ENCODE results near the gene TLL2. TPM values are rescaled to one million over a fixed set of nuclear protein-coding genes. Genes with fewer than 3 reads are reported as not detected.

TLL2 gene
- total and polyA plus RNA-seq, 2 of the 4 experiments (the other 2 are of a cell fraction) = under 0.01 to 0.05 TPM

DNA sequence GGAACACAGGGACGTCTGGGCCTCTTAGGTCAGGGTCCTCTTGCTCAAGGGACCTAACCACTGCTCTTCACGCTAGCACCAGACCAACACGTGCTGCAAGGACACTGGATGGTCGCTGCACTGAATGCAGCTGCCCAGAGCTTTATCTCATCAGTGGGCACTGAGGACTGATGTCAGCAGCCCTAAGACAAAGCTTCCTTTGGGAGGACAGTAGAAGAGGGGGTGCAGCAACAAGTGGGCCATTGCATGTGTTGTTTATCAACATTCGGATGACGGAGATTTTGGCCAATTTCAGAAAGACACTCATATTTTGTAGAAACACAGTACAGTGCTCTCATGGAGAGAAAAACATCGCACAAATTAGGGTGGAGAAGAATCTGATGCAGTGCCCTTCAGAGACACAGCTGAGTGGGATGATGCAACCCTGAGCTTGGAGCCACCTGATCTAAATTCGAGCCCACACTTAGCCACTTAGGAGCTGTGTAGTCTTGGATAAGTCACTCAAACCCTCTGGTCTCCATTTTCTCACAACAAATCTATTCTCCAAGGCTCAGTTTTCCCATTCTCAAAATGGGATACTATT, 156.6 kb downstream of the TLL2 start:
- no peak overlapping the region for H3K27ac ChIP-seq (ENCODE audit: insufficient read depth, low read length)
- H3K18ac ChIP-seq (ENCODE audit: low read depth, low read length) = no peak overlapping the region
- no peak overlapping the region for H3K4me3 ChIP-seq (ENCODE audit: insufficient read depth, low read depth, low read length)
- H3K14ac ChIP-seq (replicated peaks; ENCODE audit: low read depth, low read length) = no peak overlapping the region
- POLR2A ChIA-PET (ENCODE audit: unreplicated experiment) = no interaction called here
- no peak overlapping the region for H4K5ac ChIP-seq (ENCODE audit: low read depth, low read length)
- ATAC-seq (ENCODE audit: low read depth) (no peak), DNase-seq (no peak)
- H3K4me2 ChIP-seq (ENCODE audit: low read depth, low read length) = no peak overlapping the region
- dilution Hi-C loops (cut with HindIII; ENCODE audit: low sequenced_read_pairs, unreplicated experiment) (no loop called here), in situ Hi-C loops (cut with MboI; ENCODE audit: low sequenced_read_pairs) (no loop called here), intact Hi-C loops (cut with micrococcal nuclease) (no loop called here)
- no peak overlapping the region for H2AFZ ChIP-seq (replicated peaks; ENCODE audit: low read length, poor library complexity)
- no peak overlapping the region for H2BK5ac ChIP-seq (ENCODE audit: low read depth, low read length, poor library complexity, severe bottlenecking)
- H4K8ac ChIP-seq (ENCODE audit: low read depth in 2 of 2, low read length in 2 of 2) = no peak overlapping the region
- H3K9ac ChIP-seq (ENCODE audit: low read depth, low read length) = no peak overlapping the region
- H2AK9ac ChIP-seq (replicated peaks; ENCODE audit: low read depth, low read length, poor library complexity) = no peak overlapping the region
- no peak overlapping the region for H3K56ac ChIP-seq (ENCODE audit: extremely low read depth, insufficient read depth, low read length)
- no peaks in the 10 kb centered on the region for H3K79me1 ChIP-seq (ENCODE audit: low read depth in 1 of 2, low read length in 2 of 2)
- no peak overlapping the region for H2BK120ac ChIP-seq (ENCODE audit: low read depth, low read length)
- H3K4ac ChIP-seq (ENCODE audit: low read depth, low read length) = no peak overlapping the region
- H3K9me1 ChIP-seq (ENCODE audit: insufficient read depth, low read length) = no peaks in the 10 kb centered on the region
- no peaks in the 10 kb centered on the region for H3K4me1 ChIP-seq (ENCODE audit: control insufficient read depth, insufficient read depth, low read length)
- H2BK20ac ChIP-seq (ENCODE audit: low read depth, low read length) = no peak overlapping the region
- WGBS, 2 experiments (ENCODE audit: extremely low coverage in 2 of 2, insufficient read length in 1 of 2) = 60% methylated on average over 3 of the region's 8 CpGs; no CpG with 5 or more reads in 1 of the 2 experiments
- CTCF ChIA-PET = no interaction called here
- BruUV-seq (replicated peaks) = no TSS peak
- no peaks in the 10 kb centered on the region for H3K36me3 ChIP-seq (ENCODE audit: control insufficient read depth, insufficient read depth, low read length)
- no peaks in the 10 kb centered on the region for H3K9me3 ChIP-seq (ENCODE audit: control insufficient read depth, insufficient read depth, low read length)
- H3K23ac ChIP-seq (ENCODE audit: low read depth, low read length) = no peak overlapping the region
- no peak overlapping the region for H2BK15ac ChIP-seq (ENCODE audit: low read depth, low read length)
- H3K27me3 ChIP-seq (ENCODE audit: control insufficient read depth, insufficient read depth, low read length) = peaks cover 3% of the 10 kb centered on the region; the same call in 1 of the 2 replicates
- no peak for TF ChIP-seq POLR2A (IDR thresholded peaks at IDR 0.05; ENCODE audit: low read depth, low read length)
- no peak for TF ChIP-seq MAFK (IDR thresholded peaks at IDR 0.05; ENCODE audit: low read depth, low read length)
- no peak for TF ChIP-seq RFX5 (IDR thresholded peaks at IDR 0.05; ENCODE audit: low read depth, low read length)
- no peak for TF ChIP-seq MAZ (IDR thresholded peaks at IDR 0.05; ENCODE audit: borderline replicate concordance, low read depth, low read length)
- TF ChIP-seq, protein P1, sequence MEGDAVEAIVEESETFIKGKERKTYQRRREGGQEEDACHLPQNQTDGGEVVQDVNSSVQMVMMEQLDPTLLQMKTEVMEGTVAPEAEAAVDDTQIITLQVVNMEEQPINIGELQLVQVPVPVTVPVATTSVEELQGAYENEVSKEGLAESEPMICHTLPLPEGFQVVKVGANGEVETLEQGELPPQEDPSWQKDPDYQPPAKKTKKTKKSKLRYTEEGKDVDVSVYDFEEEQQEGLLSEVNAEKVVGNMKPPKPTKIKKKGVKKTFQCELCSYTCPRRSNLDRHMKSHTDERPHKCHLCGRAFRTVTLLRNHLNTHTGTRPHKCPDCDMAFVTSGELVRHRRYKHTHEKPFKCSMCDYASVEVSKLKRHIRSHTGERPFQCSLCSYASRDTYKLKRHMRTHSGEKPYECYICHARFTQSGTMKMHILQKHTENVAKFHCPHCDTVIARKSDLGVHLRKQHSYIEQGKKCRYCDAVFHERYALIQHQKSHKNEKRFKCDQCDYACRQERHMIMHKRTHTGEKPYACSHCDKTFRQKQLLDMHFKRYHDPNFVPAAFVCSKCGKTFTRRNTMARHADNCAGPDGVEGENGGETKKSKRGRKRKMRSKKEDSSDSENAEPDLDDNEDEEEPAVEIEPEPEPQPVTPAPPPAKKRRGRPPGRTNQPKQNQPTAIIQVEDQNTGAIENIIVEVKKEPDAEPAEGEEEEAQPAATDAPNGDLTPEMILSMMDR (conservative IDR thresholded peaks at IDR 0.05; ENCODE audit: low read depth, low read length) = no peak
- no peak for TF ChIP-seq FOS (IDR thresholded peaks at IDR 0.05; ENCODE audit: low read depth, low read length)
- TF ChIP-seq CEBPB (IDR thresholded peaks at IDR 0.05; ENCODE audit: low read depth, low read length) = no peak
- no peak for TF ChIP-seq BHLHE40 (IDR thresholded peaks at IDR 0.05; ENCODE audit: low read depth, low read length)
- TF ChIP-seq CHD1 (IDR thresholded peaks at IDR 0.05; ENCODE audit: low read depth, low read length) = no peak
- TF ChIP-seq RCOR1 (IDR thresholded peaks at IDR 0.05; ENCODE audit: insufficient replicate concordance, low read length) = no peak
- TF ChIP-seq MXI1 (IDR thresholded peaks at IDR 0.05; ENCODE audit: borderline replicate concordance, low read depth, low read length) = no peak
- TF ChIP-seq, protein P2, sequence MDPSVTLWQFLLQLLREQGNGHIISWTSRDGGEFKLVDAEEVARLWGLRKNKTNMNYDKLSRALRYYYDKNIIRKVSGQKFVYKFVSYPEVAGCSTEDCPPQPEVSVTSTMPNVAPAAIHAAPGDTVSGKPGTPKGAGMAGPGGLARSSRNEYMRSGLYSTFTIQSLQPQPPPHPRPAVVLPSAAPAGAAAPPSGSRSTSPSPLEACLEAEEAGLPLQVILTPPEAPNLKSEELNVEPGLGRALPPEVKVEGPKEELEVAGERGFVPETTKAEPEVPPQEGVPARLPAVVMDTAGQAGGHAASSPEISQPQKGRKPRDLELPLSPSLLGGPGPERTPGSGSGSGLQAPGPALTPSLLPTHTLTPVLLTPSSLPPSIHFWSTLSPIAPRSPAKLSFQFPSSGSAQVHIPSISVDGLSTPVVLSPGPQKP (IDR thresholded peaks at IDR 0.05; ENCODE audit: borderline replicate concordance, low read depth, low read length) = no peak
- no peak for TF ChIP-seq SMC3 (IDR thresholded peaks at IDR 0.05; ENCODE audit: low read depth, low read length)
- no peak overlapping the region for H2AK5ac ChIP-seq (ENCODE audit: low read depth, low read length)
- H4K20me1 ChIP-seq (ENCODE audit: insufficient read depth, low read length) = no peaks in the 10 kb centered on the region
- H4K91ac ChIP-seq (ENCODE audit: insufficient read depth, low read depth, low read length) = no peak overlapping the region
